NCI-H2171 treated with DMSO at 0.1 percent for 48 hours (cell line): ENCODE measurements around the gene KCNMA1.
"Not testable (repeated sequence)": the region's sequence is repeated elsewhere in the genome, so short reads cannot be mapped to it uniquely, and the experiment has no call there.

Source experiments
- DNase-seq: peaks from one replicate; lab custom pipeline; 2025; lab: John Stamatoyannopoulos, UW

KCNMA1 gene

DNA sequence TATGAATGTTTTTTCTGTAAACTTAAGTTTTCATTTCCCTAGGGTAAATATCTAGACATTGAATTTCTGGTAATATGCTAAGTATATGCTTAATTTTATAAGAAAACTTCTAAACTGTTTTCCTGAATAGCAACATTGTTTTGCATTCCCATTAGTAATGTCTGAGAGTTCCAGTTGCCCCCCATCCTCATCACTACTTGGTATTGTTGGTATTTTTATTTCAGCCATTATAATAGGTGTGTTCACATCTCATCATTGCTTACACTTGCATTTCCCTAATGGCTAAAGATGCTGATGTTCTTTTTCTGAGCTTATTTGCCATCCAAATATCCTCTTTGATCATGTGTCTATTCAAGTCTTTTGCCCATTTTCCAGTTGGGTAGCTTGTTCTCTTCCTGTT lies 269.6 kb downstream of the KCNMA1 start:
- no peak for DNase-seq

DNA sequence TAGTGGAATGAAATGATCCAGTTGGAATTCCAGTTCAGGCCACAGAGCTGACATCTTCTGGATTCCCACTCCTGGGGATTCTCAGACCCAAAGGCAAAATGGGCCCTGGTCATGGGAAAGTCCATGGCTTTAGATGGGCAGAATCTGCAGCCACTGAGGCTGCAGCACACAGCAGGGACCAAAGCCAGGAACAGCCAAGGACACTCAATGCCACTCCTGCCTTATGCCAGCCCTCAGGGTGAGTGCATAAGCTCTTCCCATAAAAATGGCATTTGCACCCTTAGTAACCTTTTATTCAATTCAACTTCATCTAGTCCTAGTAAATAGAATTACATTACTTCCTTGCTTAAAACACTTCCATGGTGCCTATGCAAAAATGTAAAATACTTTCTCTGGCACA lies 274.4 kb downstream of the KCNMA1 start:
- no peak for DNase-seq

DNA sequence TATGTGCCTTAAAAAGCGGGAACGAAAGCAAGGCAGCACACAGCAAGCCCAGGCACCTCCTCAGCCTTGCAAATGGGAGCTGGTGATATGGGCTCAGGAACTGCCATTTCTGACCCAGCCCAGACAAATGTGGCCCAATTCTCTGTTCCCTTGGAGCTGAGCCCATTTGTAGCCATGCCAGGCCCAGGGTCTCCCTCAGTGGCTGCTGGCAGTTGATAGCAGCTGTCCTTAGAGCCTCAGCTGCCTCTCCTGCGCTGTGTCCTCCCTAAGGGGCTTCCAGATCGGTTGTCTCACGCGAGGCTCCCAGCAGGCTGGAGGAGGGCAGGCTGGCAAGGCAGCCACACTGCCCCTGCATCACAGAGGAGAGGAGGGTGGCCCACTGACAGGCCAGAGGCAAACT lies 275.8 kb downstream of the KCNMA1 start:
- peak; percentile 27 for DNase-seq

DNA sequence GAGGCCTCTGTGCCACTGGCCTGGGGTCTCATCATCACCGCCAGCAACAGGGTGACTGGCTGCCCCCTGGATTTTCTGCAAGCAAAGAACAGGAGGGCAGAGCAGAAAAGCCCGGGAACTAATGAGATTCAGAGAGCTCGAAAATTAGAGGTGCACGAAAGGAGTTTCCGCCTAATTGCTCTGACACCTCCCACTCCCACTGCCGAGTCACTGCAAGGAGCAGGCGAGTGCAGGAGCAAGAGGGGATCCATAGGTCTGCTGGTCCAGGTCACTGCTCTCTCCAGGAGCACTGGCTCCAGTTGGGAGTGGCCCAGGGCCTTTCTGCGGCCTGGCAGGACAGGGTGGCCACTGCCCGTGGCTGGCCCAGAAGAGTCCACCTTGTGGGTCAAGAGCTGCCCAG lies 276.2 kb downstream of the KCNMA1 start:
- DNase-seq = no peak

GRCh38 chr10:77360835-77361234 lies 276.8 kb downstream of the KCNMA1 start:
- no peak for DNase-seq

- DNase-seq = no peak
Measured at GRCh38 chr10:77359950-77360520, 277.6 kb downstream of the KCNMA1 start.

- DNase-seq = peak; percentile 86
Measured at GRCh38 chr10:77359287-77359691, 278.3 kb downstream of the KCNMA1 start.

GRCh38 chr10:77358656-77359055 lies 279.0 kb downstream of the KCNMA1 start:
- no peak for DNase-seq

DNA sequence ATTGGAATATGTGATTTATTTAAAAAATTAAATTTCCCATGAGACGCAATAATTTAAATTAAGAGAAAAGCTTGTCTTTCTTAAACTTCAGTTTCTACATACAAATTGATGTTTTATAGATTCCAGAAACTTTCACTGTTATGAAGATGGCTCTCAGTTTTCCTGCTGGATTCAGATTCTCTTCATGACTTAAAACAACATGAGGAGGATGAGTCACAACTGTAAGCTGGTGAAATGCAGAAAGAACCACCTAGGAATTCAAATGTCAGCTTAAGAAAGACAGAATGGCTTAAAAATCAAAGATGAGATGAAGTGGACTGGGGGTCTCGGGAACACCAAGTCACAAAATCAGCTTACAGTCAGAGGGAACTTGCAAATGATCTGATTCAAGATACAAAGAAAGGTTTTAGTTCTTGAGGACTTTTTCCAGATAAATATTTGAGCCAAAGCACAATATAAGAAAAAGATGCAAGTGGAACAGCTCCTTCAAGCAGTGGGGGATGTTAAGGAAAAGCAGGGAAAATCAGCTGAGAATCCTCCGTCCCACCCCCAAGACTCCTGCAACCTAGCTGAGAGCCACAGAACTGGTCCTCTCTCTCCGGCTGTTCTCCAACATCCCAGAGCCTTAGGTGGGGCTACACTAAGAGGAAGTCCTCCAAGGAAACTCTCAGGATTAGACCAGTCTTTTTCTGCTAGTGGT lies 279.8 kb downstream of the KCNMA1 start:
- no peak for DNase-seq

DNA sequence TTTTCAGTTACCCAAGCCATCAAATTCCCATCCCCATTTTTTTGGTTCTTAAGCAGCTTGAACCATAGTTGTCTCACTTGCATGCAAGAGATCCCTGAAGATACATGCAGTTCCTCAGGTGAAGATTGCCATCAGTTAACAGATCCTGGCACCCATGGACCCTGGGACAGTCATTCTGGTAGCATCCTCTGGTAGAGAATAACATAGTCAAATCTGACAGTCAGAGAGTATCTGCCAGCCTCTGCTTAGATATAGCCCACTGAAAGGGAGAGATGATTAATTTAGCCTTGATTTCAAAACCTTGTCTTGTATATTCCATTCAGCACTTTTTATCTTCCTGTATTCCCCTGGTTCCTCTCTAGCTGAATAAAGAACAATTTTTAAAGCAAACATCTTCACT lies 280.4 kb downstream of the KCNMA1 start:
- no peak for DNase-seq

DNA sequence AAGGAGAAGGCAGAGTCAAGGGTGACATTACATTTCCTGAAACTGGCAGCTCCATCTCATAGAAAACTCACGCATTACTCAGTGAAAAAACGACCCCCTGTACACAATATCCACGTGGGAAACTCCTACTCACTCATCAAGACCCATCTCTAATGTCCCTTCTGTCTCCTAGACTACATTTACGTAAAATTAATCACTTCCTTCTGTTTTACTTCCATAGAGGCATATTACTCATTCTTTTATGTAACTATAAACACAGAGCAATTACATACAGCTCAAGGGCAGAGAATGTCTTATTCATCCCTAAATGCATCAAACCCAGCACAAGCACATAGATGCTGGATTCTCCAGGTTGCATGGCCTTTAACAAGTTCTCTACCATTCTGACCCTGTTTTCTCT lies 281.8 kb downstream of the KCNMA1 start:
- no peak for DNase-seq

- DNase-seq = no peak
Measured at GRCh38 chr10:77351386-77351785, 286.2 kb downstream of the KCNMA1 start.

DNA sequence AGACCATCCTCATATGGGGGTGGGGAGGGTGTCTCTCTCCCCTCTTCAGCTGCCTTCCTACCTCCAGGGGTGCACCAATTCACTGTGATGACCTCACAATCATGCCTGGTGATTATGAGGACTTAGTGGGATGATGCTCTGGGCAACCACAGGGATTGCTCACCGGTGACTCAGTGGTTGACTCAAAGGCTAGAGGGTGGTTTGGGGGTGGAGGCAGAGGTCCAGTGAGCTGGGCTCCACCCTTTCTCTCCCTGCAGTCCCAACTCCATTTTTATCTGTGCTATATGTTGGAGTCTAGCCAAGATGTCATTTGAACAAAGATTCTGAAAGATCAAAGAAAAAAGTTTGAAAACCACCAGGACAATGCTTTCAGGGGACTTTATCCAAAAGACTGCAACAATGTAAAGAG lies 286.9 kb downstream of the KCNMA1 start:
- DNase-seq = no peak

- DNase-seq = no peak
Measured at GRCh38 chr10:77350134-77350533, 287.5 kb downstream of the KCNMA1 start.

DNA sequence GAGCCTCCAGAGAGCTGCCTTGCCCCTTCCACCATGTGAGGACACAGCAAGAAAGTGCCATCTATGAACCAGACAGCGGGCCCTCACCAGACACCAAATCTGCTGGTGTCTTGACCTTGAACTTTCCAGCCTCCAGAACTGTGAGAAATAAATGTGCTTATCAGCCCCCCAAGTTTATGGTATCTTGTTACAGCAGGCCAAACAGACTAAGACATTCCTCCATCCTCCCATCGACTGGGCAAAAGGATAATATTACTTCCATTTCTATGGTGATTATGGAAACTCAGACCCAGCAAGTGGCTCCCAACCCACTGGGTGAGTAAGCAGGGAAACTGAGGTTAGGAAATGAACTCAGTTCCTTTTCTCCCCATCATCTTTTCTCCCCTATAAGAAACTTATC lies 288.4 kb downstream of the KCNMA1 start:
- no peak for DNase-seq

DNA sequence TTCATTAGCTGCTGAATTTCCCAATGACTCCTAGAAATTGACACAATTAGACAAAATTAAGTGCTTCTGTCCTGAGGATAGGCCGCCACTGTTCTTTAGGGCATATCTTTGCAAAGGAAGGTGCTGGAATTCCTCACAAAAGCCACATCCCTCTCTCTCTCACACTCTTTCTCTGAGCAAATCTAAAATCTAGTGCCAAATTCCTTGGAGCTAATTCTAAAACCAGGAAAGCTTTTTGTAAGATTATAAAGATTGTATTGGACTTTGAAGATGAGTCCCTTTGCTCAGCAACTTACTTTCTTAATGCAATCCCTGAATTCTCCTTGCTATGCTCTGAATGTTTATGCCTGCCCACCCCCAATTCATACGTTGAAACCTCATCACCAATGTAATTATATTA lies 288.9 kb downstream of the KCNMA1 start:
- no peak for DNase-seq

DNA sequence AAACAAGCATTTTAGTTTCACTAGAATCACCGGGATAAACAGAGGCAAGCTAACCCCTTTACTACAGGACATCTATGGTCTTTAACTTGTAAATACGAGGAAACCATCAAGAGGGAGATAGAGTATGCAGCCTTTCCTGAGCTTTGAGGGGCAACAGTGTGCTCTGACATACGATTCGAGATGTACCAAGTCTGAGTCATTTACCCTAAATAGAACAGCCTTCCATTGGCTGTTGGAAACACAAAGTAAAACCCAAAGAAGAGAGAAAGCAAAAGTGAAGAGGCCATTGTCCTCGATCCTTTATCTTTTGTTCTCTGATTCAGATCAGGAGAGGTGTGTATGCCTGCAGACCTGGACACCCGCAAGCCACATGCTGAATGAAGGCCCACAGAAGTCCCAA lies 289.5 kb downstream of the KCNMA1 start:
- no peak for DNase-seq

GRCh38 chr10:77347052-77347451 lies 290.6 kb downstream of the KCNMA1 start:
- DNase-seq = no peak

GRCh38 chr10:77341055-77341454 lies 296.6 kb downstream of the KCNMA1 start:
- DNase-seq = no peak

DNA sequence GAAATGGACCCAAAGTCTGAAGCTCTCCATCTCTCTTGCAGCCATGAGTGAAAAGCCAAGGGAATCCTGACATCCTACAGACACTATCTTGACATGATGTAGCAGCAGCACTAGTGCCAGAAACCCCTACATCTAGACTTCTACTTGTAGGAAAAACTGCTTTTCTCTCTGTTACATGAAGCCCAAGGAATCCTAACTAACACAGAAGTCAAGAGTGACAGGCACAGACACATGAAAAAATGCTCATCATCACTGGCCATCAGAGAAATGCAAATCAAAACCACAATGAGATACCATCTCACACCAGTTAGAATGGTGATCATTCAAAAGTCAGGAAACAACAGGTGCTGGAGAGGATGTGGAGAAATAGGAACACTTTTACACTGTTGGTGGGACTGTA lies 297.7 kb downstream of the KCNMA1 start:
- DNase-seq = not testable (repeated sequence)

- no peak for DNase-seq
Measured at GRCh38 chr10:77339166-77339565, 298.4 kb downstream of the KCNMA1 start.

DNA sequence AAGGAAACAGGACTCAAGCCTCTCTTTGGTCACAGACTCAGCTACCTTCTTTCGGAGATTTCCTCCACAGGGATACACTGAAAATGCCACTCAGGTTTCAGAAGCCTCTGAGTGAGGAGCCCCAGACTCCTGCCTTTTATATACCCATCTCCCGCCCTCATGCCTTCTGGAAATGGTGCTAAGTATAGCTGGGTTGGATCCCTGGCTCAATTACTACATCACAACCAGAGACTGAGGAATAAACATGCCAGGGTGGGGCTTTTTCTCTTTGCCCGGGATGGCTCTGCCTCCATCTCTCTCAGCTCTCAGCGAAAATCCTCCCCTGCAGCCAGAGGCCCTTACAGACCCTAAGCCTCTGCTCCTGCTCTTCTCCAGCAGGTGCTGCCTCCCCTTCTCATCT lies 299.5 kb downstream of the KCNMA1 start:
- no peak for DNase-seq

DNA sequence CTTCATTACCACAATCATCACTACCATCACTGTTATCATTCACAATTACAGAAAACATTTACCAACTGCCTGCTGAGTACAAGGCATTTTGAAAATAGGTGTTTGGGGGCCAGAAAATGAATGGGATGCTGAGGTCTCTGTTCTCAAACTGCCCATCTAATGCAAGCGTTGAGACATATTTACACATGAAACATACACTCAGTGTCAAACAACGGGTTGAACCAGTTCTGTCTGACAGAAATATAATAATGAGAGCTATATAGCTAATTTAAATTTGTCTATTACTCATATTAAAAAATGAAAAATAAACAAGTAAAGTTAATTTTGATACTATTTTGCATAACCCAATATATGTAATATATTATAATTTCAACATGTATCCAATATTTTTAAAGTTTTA lies 303.1 kb downstream of the KCNMA1 start:
- no peak for DNase-seq
